IPS-18c (cell line): ENCODE data around the gene LRMDA.

ENCODE experiments used
- H3K4me3 ChIP-seq: 2 replicates; pipeline ENCODE4 v1.7.0; 2013; ENCODE audit warnings: low read depth, mild to moderate bottlenecking, low read length, moderate library complexity; ENCODE audit not compliant: insufficient read depth
- H3K9me3 ChIP-seq: one replicate; pipeline ENCODE4 v1.6.1; 2013; ENCODE audit warnings: mild to moderate bottlenecking, low read length, moderate library complexity; ENCODE audit not compliant: control insufficient read depth, insufficient read depth

LRMDA gene

DNA sequence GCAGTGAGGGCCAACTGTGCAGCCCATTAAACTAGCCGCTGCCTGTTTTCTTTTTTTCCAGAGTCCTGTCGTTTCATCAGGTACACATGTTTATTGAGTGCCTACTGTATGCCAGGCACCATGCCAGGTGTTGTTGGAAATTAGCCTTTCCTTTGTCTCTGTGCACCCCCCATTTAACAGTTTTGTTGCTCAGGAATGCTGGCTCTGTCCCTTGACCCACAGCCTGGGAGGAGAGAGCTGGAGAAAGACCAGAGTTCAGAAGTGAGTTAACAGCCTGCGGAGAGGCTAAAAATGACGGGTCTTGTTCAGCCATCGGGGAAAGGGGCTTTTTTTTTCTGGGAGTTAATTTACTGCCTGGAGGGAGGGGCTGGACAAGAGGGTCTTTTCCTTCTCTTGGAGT is 1.3 kb downstream of the LRMDA start:
- H3K9me3 ChIP-seq: no peaks in the 10 kb centered on the region
- H3K4me3 ChIP-seq: no peak overlapping the region

DNA sequence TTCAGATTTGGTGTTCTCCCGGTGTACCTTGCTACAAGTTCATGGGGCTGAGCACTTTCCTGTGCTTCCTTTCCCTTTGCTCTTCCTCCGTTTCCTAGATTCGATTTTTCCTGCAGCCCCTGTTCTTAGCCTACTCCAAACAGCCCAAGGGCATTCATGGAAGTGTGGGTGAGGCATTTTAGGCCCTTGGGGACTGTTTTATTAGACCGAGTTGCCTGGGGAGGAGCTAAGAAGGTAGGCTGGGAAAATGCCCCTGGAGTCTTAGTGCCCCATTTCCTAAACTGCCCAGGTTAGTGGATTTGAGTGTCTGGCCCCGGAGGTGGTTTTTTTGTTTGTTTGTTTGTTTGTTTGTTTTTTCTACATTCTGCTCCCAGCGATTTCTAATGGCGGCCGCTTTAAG is 1.8 kb downstream of the LRMDA start:
- Histone ChIP-seq H3K4me3 (peak overlapping the region; percentile 9; the same call in 1 of the 2 replicates), H3K9me3 (no peaks in the 10 kb centered on the region)

DNA sequence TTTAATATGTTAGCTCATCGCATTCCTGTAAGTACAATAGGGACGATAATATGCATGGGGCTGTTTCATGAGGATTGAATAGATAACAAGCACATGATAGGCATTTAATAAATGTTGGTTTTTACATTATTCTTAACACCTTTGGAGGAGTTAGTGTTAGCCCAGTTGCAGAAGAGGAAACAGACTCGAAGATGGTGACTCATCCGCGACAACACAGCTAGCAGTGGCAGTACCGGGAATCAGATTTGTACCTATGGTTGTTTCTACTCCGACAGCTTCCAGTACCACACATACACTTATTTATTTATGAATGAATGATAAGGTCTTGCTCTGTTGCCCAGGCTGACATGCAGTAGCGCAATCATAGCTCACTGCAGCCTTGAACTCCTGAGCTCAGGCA is 2.9 kb downstream of the LRMDA start:
- H3K9me3 ChIP-seq: no peaks in the 10 kb centered on the region

DNA sequence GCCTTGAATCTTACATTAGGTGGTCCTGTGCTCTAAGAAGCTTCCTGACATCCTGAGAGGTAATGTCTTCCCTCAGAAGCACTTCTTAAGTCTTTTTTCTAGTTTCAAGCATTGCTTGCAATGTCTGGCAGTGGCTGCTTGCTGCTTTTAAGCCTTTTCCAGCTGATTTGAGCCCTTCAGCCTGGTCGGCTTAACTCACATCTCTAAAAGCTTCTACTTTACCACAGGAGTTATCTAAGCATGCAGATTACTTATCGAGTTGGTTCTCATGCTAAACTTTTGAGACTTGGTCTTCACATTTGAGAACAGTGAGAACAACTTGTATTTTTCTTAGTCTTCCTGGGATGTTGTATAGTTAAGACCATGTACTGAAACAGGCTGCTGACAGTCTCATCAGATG is 3.9 kb downstream of the LRMDA start:
- no peak overlapping the region for H3K4me3 ChIP-seq
- no peaks in the 10 kb centered on the region for H3K9me3 ChIP-seq

More for the DNA sequence above, 2.9 kb downstream of the LRMDA start:
- no peak overlapping the region for H3K4me3 ChIP-seq

DNA sequence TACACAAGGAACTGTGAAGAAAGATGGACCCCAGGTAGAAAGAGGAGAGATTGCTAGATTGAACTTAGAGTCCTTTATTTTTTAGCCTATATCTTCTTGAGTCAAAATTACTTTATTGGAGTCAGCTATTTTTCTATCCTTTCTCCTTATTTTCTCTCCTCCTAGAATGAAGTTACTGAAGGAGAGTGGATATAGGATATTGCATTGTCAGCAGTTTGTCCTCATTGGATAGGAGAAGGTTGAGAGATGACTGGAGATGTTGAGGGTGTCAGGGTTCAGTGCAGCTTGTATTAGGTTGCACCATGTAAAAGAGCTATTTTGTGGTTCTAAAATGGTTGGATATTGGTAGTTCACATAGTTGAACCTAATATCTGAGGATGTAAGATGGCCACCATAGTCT is 5.5 kb downstream of the LRMDA start:
- Histone ChIP-seq H3K9me3 (no peaks in the 10 kb centered on the region), H3K4me3 (no peak overlapping the region)

DNA sequence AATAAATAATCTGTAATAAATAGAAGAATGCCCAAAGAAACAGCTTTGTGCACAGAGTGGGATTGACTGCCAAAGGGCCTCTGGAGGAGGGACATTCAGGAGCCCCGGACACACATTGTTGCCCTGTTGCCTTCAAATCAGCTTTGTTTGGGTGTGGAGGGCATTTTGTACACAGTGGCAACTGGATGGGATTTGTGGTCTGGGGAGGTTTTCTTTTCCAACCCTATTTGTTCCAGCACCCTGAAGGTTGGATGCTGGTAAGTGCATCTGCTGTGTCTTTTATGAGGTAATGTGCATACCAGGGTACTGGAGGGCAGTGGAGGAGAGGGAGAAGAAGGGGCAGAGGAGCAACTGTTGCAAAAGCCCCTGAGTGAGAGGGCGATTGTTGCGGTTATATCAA is 6.3 kb downstream of the LRMDA start:
- no peak overlapping the region for H3K4me3 ChIP-seq

DNA sequence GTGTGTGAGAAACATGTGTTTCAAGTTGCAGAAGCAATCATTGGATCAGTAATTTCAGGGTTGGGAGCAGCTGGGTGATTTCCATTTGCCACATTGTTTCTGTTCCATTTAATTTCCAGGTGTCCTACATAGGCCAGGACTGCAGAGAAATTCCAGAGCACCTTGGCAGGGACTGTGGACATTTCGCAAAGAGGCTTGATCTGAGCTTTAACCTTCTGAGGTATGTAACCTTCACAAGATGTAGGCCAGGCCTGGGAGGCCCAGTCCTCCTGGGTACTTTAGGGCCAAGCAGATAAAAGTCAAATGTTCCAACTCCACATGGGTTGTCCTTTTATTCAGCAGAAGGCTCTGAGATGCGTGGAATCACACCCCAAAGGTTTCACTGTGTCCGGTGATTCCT is 6.9 kb downstream of the LRMDA start:
- H3K4me3 ChIP-seq: no peak overlapping the region

More for the DNA sequence above, 6.3 kb downstream of the LRMDA start:
- H3K9me3 ChIP-seq: no peaks in the 10 kb centered on the region

DNA sequence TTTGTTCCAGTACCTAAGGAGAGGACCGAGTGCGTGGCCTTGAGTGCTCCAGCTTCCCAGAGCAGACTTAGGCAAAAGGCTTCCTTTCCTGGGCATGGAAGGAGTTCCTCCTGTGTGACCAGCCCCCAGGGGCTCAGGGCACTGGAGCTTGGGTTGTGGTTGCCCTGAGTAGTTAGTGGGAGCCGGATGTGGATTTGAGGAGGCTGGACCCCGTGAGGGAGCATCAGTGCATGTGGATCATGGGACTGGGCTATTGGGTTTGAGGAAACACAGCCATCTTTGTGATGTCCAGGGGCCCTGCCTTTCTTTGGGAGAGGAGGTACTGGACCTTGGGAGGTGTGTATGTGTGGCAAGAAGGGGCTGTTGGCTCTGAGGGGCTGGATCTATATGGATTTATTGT is 8.4 kb downstream of the LRMDA start:
- H3K4me3 ChIP-seq: no peak overlapping the region

More for the DNA sequence above, 6.9 kb downstream of the LRMDA start:
- no peaks in the 10 kb centered on the region for H3K9me3 ChIP-seq

DNA sequence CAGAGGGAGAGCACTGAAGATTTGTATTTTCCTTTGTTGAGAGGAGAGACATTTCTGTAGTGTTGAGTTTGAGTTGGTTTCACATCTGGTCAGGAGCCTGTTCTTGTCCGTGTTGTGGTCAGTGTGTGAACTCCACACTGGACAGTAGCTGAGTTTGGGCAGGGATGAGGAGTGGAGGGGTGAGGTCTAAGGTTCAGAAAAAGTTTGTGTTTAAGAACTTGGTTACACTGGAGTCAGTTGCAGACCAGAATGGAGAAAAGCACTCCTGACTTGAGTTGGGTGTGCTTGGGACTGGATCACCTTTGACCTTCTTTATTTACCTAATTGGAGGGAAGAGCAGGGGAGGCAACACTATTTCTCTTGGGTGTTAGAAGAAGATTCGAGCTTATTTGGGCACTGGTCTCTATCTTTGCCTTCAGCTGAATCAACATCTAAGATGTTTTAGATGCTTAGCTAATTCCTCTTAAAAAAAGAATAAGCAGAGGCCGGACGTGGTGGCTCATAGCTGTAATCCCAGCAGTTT is 8.9 kb downstream of the LRMDA start:
- Histone ChIP-seq H3K9me3 (no peaks in the 10 kb centered on the region), H3K4me3 (no peak overlapping the region)

More for the DNA sequence above, 8.4 kb downstream of the LRMDA start:
- H3K9me3 ChIP-seq: no peaks in the 10 kb centered on the region

DNA sequence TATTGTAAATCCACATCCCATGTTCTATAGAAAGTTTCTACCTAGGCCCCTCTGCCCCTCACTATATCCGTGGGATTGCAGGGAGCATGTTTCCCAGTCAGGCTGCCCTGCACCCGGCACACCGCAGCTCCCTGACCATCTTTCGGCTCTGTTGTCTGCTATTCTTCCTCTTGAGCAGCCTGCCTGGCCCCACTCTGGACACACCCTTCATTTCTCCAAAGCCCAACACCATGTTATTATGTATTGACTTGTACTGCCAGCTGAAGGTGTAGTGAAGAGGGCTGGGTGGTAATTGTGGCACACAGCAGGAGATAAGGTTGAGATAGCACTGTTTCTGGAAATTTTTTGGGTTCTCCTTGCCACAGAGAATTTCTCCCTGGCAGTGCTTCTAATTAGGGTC is 9.8 kb downstream of the LRMDA start:
- H3K4me3 ChIP-seq: no peak overlapping the region
- no peaks in the 10 kb centered on the region for H3K9me3 ChIP-seq

DNA sequence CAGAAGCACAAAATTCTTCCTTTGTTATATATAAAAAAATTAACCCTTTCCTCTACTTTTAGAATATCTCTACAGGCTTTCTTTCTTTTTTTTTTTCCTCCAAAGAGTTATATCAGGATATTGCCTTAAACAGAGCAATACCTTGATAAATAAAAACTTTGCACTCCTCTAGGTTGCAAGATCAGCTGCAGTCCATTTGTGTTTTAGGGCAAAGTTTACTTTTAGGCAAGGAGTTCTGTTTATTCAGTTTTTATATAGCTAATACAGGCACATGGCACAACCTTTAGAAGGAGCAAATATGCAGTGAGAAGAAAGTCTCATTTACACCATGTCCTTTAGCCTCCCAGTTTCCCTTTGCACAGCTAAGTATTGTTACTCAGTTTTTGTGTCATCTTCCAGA is 10.3 kb downstream of the LRMDA start:
- no peaks in the 10 kb centered on the region for H3K9me3 ChIP-seq

DNA sequence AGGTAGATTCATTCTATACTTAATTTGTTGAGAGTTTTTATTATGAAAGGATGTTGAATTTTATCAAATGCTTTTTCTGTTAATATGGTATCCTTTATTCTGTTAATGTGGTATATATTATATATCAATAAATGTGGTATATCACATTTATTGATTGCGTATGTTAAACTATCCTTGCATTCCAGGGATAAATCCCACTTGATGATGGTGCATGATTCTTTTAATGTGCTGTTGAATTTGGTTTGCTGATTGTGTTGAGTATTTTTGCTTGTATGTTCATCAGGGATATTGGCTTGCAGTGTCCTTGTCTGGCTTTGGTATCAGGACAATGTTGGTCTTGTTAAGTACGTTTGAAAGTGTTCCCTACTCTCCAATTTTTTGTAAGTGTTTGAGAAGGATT is 11.9 kb downstream of the LRMDA start:
- Histone ChIP-seq H3K4me3 (no peak overlapping the region), H3K9me3 (no peaks in the 10 kb centered on the region)

More for the DNA sequence above, 10.3 kb downstream of the LRMDA start:
- no peak overlapping the region for H3K4me3 ChIP-seq

DNA sequence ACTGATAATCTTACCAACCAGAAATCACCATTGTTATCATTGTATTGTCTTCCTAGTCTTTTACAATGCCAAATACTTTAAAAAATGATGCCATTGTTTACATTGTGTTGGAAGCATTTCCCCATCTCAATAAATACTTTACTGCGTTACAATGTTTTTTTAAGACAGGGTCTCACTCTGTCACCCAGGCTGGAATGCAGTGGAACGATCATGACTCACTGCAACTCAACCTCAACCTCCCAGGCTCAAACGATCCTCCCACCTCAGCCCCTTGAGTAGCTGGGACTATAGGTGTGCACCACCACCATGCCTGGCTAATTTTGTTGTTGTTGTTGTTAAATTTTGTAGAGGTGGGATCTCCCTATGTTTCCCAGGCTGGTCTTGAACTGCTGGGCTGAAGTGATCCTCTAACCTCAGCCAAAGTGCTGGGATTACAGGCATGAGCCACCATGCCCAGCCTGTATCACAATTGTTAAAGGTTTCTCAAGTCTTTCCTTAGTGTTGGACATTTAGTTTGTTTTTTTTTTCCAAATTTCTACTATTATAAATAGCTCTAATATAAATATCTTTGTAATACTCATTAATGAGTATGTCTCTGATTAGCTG is 13.5 kb downstream of the LRMDA start:
- no peak overlapping the region for H3K4me3 ChIP-seq

DNA sequence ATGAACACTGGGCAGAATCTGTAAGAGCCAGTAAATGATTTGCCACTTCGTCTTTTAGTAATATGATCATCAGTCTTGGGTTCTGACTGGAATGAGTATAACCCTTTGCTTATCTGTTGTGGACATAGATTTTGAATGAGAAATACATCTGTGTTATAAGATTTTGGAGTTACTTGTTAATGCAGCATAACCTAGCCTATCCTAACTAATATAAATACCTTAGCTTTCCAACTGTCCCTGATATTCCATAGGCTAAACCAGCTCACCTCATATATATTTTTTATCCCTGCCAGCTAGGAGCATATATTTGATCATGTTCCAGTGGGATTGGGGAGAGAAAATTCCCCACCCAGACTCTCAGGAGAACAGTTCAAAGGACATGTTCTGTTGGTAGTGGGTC is 15.1 kb downstream of the LRMDA start:
- Histone ChIP-seq H3K4me3 (no peak overlapping the region), H3K9me3 (no peaks in the 10 kb centered on the region)

More for the DNA sequence above, 13.5 kb downstream of the LRMDA start:
- H3K9me3 ChIP-seq: no peaks in the 10 kb centered on the region

DNA sequence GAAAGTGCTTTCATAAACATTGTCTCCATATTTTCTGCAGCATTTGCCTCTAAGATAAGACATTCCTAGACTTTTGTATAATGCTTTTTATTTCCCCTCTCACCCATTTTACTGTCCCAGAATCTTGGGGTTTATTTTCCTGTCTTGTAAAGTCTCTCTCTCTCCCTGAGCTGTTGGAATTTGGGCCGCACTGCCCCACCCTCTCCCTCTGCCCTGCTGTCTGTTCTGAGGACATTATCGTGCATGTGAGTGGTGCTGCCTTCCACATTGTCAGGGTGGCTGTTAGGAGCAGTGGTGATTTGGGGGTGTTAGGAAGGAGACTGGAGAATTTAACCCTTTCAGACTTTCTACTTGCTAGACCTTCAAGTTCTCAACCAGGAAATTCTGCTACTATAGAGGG is 16.7 kb downstream of the LRMDA start:
- no peak overlapping the region for H3K4me3 ChIP-seq
- no peaks in the 10 kb centered on the region for H3K9me3 ChIP-seq

DNA sequence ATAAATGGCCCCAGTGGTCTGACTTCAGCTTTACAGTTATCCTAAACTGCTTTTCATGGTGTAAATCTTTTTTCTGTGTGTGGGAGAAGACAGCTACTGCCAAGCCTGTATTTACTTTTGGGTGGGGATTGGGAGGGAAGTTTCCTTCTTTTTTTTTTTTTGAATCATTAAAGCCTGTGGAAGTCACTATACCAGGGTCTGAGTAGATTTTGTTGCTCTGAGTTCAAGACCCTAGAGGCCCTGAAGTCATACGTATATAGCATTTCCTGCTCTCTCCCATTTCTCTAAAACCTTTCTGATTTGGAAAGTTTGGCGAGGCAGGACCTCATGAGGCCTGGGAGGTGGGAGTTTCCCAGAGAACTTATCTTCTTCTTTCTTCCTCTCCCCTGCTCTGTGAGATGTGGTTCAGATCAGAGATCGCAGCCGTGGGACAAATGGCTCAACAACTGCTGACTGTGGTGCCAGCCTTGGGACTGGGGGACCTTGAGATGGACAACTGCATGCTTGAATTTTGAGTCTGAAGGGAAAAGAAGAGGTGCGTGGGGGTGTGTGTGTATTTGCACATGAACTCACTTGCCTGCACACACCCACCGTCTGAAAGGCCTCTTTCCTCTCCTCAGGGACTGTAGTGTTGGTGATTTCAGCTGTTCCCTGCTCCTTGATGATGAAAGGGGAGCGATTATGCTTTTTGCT is 18.1 kb downstream of the LRMDA start:
- Histone ChIP-seq H3K4me3 (no peak overlapping the region), H3K9me3 (no peaks in the 10 kb centered on the region)

DNA sequence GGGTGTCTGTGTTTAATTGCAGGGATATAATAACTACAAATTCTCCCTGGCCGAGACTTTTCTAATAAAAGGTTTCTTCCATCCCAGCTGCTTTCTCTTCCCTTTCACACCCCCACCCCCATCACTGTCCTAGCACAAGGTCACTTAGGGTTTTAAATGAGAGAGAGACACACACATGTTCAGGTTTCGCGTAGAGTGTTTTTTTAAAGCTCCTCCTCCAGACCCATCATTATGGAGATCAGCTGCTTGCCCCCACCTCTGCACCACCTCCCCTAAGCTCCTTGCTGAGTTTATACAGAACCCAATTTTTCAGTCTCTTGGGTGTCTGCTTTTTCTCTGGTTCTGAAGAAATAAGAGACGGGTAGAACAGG is 18.6 kb downstream of the LRMDA start:
- Histone ChIP-seq H3K9me3 (no peaks in the 10 kb centered on the region), H3K4me3 (no peak overlapping the region)
